Duodenal mucosa (tissue), 2 donors: Measurements from ENCODE around the gene C1QTNF9.

Experiments
- H3K27ac ChIP-seq: one replicate; pipeline ENCODE4 v1.7.0; 2013; ENCODE audit warnings: low read depth, low read length
- H3K27me3 ChIP-seq, 2 donors: one replicate each; pipeline ENCODE4 v1.7.0; 2013; ENCODE audit warnings: low read length in 2 of 2, control low read depth in 1 of 2; ENCODE audit not compliant: insufficient read depth in 2 of 2, control insufficient read depth in 1 of 2
- H3K36me3 ChIP-seq, 2 donors: one replicate each; pipeline ENCODE4 v1.7.0; 2013; ENCODE audit warnings: low read length in 2 of 2, control low read depth in 1 of 2; ENCODE audit not compliant: insufficient read depth in 2 of 2, control insufficient read depth in 1 of 2
- H3K4me1 ChIP-seq, 2 donors: one replicate each; pipeline ENCODE4 v1.7.0; 2013; ENCODE audit warnings: low read length in 2 of 2, control low read depth in 1 of 2; ENCODE audit not compliant: insufficient read depth in 2 of 2, control insufficient read depth in 1 of 2
- H3K4me3 ChIP-seq, 2 donors: one replicate each; pipeline ENCODE4 v1.7.0; 2013; ENCODE audit warnings: low read length in 2 of 2, low read depth in 1 of 2
- H3K9ac ChIP-seq, 2 donors: one replicate each; pipeline ENCODE4 v1.7.0; 2013; ENCODE audit warnings: low read length in 2 of 2, low read depth in 1 of 2
- H3K9me3 ChIP-seq, 2 donors: one replicate each; pipeline ENCODE4 v1.7.0; 2013; ENCODE audit warnings: low read length in 2 of 2, control low read depth in 1 of 2; ENCODE audit not compliant: control insufficient read depth in 1 of 2

The C1QTNF9 gene

DNA sequence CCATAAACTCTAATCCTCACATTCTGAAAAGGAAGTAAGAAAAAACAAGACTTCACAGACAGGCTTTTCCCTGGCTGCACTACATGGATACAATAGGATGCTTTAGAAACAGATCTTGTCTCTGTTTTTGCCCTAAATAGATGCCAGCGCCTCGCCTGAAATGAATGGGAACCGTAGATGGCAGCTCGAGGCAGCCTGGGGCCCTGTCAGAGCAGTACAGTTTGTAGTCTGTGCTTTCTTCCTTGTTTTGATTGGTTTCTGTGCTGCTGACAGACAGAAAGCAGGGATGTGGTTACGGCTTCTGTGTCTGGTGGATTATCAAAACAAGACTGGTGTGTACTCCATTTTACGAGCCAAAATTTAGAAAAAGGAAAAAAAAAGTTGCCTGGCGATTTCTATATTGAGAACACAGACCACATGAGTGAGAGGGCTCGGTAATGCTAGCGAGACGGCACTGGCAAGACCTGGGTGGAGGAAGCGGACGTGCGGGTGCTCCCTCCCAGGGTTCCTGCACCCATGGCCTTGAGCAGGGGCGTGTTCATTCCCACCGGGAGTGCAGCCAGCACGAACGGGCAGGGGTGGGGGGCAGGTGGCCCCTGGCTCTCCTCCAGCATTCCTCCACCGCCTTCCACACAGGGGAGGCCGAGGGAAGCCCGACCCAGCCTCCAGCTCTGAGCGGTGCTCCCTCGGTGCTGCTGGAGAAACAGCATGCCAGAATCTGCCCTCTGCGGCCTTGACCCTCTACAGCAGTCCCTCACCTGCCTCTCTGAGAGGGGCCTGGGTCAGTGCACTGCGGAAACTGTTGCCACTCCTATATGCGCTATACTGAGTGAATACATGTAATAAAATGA is 37.6 kb upstream of the C1QTNF9 start:
- Histone ChIP-seq H3K27ac (peak overlapping the region; percentile 89), H3K9me3 (no peaks in the 10 kb centered on the region), H3K4me3 (peak overlapping the region; percentile 74 to 77), H3K27me3 (no peaks in the 10 kb centered on the region), H3K9ac (peak overlapping the region; percentile 67 to 77), H3K4me1 (peaks cover 41 to 53% of the 10 kb centered on the region in 2 donors), H3K36me3 (peaks cover 0 to 3% of the 10 kb centered on the region in 2 donors)

DNA sequence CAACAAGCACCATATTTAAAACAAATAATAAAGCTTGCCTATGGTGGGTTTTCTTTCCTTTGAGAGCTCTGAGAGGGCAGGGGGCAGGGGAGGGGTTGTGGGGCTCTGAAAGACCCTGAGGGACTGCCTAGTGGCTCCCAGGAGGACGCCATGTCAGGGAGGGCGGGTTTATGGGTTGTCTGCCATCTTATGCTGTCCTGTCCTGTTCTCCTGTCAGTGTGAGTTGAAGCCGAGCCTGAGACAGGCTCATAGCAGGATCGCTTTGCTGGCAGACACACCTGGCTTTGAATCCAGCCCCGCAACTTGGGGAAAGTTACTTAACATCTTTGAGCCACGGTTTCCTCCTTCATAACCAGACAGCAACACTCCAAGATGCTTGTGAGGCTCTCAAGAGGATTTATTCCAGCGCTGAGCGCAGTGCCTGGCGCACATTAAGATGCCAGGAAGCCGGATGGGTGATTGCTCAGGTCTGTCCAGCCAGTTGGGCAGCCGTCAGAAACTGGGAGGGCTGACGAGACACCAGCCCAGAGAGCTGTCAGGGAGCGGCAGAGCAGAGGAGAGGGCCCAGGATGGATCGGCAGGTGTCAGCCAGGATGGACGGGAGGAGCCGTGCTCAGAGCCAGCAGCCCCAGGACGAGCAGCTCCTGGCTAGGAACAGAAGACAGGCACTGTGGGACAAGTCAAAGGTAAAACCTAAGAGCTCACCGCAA is 36.8 kb upstream of the C1QTNF9 start:
- peak overlapping the region; percentile 74 to 77 for H3K4me3 ChIP-seq
- peaks cover 39 to 52% of the 10 kb centered on the region in 2 donors for H3K4me1 ChIP-seq

DNA sequence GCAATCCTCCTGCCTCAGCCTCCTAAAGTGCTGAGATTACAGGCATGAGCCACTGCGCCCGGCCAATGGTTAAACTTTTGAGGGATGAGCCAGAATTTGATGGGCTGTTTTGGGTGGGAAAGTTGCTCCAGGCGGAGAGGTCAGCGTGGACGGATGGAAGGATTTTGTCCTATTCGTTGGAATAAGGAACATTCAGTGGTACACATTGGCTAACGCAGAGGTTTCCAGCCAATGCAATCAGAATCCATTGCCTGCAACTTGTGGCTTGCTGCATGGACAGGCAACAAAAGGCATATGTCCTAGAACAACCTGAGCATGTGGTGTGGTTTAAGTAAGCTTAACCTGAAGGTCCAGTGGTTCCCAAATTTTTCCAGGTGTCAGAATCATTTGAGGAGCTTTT is 35.5 kb upstream of the C1QTNF9 start:
- Histone ChIP-seq H3K4me1 (peaks cover 33 to 47% of the 10 kb centered on the region in 2 donors), H3K27ac (no peak overlapping the region), H3K36me3 (peaks cover 0 to 3% of the 10 kb centered on the region in 2 donors)

More for the DNA sequence above, 36.8 kb upstream of the C1QTNF9 start:
- Histone ChIP-seq H3K36me3 (peaks cover 0 to 3% of the 10 kb centered on the region in 2 donors), H3K27ac (peak overlapping the region; percentile 89), H3K27me3 (no peaks in the 10 kb centered on the region), H3K9me3 (no peaks in the 10 kb centered on the region), H3K9ac (peak overlapping the region; percentile 67 to 77)

DNA sequence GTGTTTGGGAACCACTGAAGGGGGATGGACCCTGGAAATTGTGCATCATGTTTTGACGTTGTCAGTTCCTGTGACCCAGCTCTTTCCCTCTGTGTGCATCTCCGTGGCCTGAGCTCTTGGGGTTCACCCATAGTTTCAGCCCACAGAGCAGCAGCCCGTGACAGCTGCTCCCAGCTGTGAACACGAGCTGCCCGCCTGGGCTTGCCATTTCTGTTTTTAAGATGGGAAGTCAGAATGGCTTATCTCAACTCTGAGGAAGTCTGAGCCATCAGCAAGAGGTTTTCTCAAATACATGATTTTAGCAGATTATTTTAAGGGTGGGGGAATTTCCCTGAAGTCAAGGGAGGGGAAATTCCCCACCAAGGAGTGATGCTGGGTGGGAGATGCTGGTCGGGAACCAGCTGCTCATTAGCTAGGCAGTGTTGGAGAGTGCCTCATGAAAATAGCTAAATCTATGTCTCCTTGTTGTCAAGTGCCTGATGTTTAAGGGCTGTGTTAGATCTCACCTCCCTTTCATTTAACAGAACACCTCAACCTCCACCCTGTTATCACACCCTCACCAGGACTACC is 34.8 kb upstream of the C1QTNF9 start:
- Histone ChIP-seq H3K4me3 (no peak overlapping the region), H3K36me3 (peaks cover 0 to 7% of the 10 kb centered on the region in 2 donors), H3K27ac (no peak overlapping the region), H3K9me3 (no peaks in the 10 kb centered on the region), H3K27me3 (no peaks in the 10 kb centered on the region), H3K4me1 (peaks cover 33 to 47% of the 10 kb centered on the region in 2 donors), H3K9ac (no peak overlapping the region)

More for the DNA sequence above, 35.5 kb upstream of the C1QTNF9 start:
- H3K27me3 ChIP-seq: no peaks in the 10 kb centered on the region
- H3K9me3 ChIP-seq: no peaks in the 10 kb centered on the region
- no peak overlapping the region for H3K4me3 ChIP-seq
- no peak overlapping the region for H3K9ac ChIP-seq

DNA sequence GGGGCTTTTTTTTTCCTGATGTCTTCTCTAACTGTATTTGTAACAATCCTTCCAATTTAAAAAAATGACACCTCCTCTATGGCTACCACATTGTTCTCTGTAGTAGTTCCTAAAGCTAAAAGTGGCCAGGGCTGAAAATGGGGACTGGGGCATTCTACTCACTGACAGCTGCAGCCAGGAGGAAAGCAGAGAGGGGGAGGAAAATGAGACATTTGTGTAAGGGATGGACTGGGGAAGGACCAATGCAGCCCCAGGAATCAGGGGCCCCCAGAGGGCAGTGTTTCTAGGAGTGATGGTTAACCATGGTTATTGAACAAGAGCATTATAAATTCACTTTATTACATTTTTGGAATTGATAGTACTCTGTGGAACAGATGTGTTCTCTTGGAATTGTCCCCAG is 34.3 kb upstream of the C1QTNF9 start:
- no peaks in the 10 kb centered on the region for H3K9me3 ChIP-seq
- H3K27ac ChIP-seq: no peak overlapping the region
- H3K36me3 ChIP-seq: peaks cover 0 to 7% of the 10 kb centered on the region in 2 donors
- H3K4me3 ChIP-seq: no peak overlapping the region
- H3K27me3 ChIP-seq: no peaks in the 10 kb centered on the region
- H3K9ac ChIP-seq: no peak overlapping the region
- peaks cover 31 to 44% of the 10 kb centered on the region in 2 donors for H3K4me1 ChIP-seq

DNA sequence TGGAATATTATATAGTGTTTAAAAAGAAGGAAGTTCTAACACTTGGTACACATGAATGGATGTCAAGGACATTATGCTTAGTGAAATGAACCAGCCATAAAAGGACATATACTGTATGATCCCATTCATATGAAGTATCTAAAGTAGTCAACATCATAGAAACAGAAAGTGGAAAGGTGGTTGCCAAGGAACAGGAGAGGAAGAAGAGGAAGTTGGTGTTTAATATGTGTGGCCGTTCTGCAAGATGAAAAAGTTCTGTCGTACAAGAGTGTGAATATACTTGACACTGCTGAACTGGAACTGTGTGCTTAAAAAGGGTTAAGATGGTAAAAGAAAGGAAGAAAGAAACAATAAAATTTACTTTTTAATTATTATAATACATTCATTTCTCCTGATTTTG is 33.1 kb upstream of the C1QTNF9 start:
- no peak overlapping the region for H3K9ac ChIP-seq
- peaks cover 18 to 31% of the 10 kb centered on the region in 2 donors for H3K4me1 ChIP-seq
- H3K9me3 ChIP-seq: no peaks in the 10 kb centered on the region

DNA sequence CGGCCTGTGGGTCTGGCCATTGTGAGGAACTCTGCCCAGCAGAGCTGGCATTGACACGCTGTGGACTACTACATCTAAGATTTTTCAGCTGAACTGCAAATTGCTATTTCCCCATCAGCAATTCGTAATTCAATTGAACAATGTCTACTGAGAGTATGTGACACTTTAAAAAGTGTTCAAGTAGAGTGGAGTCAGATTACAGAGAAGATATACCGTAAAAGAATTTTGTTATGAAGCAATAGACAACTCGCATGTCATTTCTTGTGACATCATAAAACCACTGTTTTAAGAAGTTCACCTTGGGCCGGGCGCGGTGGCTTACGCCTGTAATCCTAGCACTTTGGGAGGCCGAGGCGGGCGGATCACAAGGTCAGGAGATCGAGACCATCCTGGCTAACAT is 32.5 kb upstream of the C1QTNF9 start:
- Histone ChIP-seq H3K4me1 (peaks cover 13 to 26% of the 10 kb centered on the region in 2 donors), H3K9ac (no peak overlapping the region), H3K36me3 (peaks cover 6 to 20% of the 10 kb centered on the region in 2 donors), H3K4me3 (no peak overlapping the region), H3K27me3 (no peaks in the 10 kb centered on the region), H3K9me3 (no peaks in the 10 kb centered on the region), H3K27ac (no peak overlapping the region)

More for the DNA sequence above, 33.1 kb upstream of the C1QTNF9 start:
- Histone ChIP-seq H3K36me3 (peaks cover 6 to 14% of the 10 kb centered on the region in 2 donors), H3K4me3 (no peak overlapping the region), H3K27me3 (no peaks in the 10 kb centered on the region), H3K27ac (no peak overlapping the region)

DNA sequence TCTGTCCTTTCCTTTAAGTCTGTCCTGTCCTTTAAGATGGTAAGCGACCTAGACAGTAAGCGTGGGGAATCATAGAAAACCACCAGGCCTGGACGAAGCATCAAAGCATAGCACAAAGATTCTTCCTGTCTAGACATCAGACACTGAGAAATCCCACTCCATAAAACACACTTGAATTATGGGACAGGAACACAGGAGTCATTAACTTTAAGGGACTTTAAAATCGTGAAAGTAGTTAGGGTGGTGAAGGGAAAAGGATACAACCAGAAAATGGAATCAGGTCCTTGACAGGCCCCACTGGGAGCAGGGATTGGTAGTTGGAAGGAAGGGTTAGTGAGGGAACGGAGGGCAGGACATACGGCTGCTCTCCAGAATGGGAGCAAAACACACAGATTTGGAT is 31.6 kb upstream of the C1QTNF9 start:
- no peaks in the 10 kb centered on the region for H3K9me3 ChIP-seq
- H3K36me3 ChIP-seq: peaks cover 7 to 29% of the 10 kb centered on the region in 2 donors
- no peak overlapping the region for H3K9ac ChIP-seq
- no peak overlapping the region for H3K4me3 ChIP-seq
- H3K27me3 ChIP-seq: no peaks in the 10 kb centered on the region
- peaks cover 4 to 17% of the 10 kb centered on the region in 2 donors for H3K4me1 ChIP-seq
- H3K27ac ChIP-seq: no peak overlapping the region

DNA sequence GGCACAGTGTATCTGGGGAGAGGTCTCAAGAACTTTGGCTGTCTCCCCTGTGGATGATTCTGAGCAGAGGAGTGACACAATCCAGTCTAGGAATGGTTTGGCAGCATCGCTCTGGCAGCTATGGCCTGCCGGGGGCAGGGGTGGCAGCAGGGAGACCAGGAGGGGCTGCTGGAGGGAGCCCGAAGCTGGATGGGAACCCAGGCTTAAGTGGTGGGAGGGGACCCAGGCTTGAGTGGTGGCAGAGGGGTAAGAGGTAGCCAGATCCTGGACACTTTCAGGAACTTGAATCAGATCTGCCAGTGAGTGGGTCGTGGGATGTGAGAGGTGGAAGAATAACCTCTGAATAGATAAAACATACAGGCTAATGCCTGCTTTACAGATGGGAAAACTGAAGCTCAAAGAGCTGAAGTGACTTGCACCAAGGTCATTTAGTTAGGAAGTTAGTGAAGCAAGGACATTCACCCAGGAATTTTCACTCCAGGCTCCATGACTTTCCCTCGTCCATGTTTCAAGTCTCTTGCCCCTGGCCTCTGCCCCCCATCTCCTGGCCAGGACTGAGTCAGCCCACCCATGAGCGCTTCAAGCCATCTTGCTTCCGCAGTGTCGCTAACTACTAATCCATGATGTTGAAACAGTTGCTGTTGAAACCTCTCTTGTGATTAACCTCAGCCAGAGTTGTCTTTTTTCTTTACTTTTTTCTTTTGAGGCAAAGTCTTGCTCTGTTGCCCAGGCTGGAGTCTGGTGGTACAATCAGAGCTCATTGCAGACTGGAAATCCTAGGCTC is 29.9 kb upstream of the C1QTNF9 start:
- Histone ChIP-seq H3K4me1 (peaks cover 0 to 7% of the 10 kb centered on the region in 2 donors), H3K4me3 (no peak overlapping the region), H3K9ac (no peak overlapping the region), H3K27ac (no peak overlapping the region), H3K9me3 (no peaks in the 10 kb centered on the region), H3K27me3 (no peaks in the 10 kb centered on the region), H3K36me3 (peaks cover 12 to 36% of the 10 kb centered on the region in 2 donors)
